GM23338 (cell line): ENCODE measurements around the gene ZEB2. TPM values are rescaled to one million over a fixed set of nuclear protein-coding genes. Genes with fewer than 3 reads are reported as not detected.
A peak's percentile ranks its signal among the peaks of the same experiment; 100 is the strongest.

Experiments
- ATAC-seq: fragments of 200-7000 bp; cut with Tn5 transposase; 3 replicates; pipeline ENCODE4 v1.9.1; 2020
- DNase-seq: peaks from one replicate; pipeline ENCODE4 v3.0.0-alpha.2; 2015; ENCODE audit warnings: low spot score
- H2AFZ ChIP-seq: fragments of 200-600 bp; sonication (generic); 2 replicates; pipeline ENCODE4 v1.8.0; 2016; ENCODE audit warnings: antibody characterized with exemption, mild to moderate bottlenecking, moderate library complexity
- H3F3A ChIP-seq: fragments of 200-600 bp; sonication (generic); replicated peaks from 2 replicates; pipeline ENCODE4 v1.8.0; 2017; ENCODE audit warnings: antibody characterized with exemption, mixed run types, low read depth
- H3K27ac ChIP-seq: fragments of 200-600 bp; sonication (generic); 2 replicates; pipeline ENCODE4 v1.6.1; 2016; ENCODE audit warnings: low read depth
- H3K27me3 ChIP-seq: fragments of 200-600 bp; sonication (generic); 2 replicates; pipeline ENCODE4 v1.8.0; 2016; ENCODE audit warnings: mild to moderate bottlenecking, mixed run types, moderate library complexity; ENCODE audit not compliant: insufficient read depth
- H3K36me3 ChIP-seq: fragments of 200-600 bp; sonication (generic); 2 replicates; pipeline ENCODE4 v1.8.0; 2016; ENCODE audit warnings: mild to moderate bottlenecking; ENCODE audit not compliant: insufficient read depth
- H3K4me1 ChIP-seq: fragments of 200-600 bp; sonication (generic); 2 replicates; pipeline ENCODE4 v1.8.0; 2016; ENCODE audit warnings: mild to moderate bottlenecking, moderate library complexity; ENCODE audit not compliant: insufficient read depth
- H3K4me2 ChIP-seq: fragments of 200-600 bp; sonication (generic); 2 replicates; pipeline ENCODE4 v1.7.1; 2017; ENCODE audit warnings: mixed run types
- H3K4me3 ChIP-seq: fragments of 200-600 bp; sonication (generic); 2 replicates; pipeline ENCODE4 v1.6.1; 2016; ENCODE audit warnings: mixed run types
- H3K79me2 ChIP-seq: fragments of 200-600 bp; sonication (generic); replicated peaks from 2 replicates; pipeline ENCODE4 v1.8.0; 2017; ENCODE audit warnings: mild to moderate bottlenecking; ENCODE audit not compliant: insufficient read depth
- H3K9me2 ChIP-seq: fragments of 200-600 bp; sonication (generic); 2 replicates; pipeline ENCODE4 v1.8.0; 2017; ENCODE audit not compliant: insufficient read depth
- H4K20me1 ChIP-seq: fragments of 200-600 bp; sonication (generic); replicated peaks from 2 replicates; pipeline ENCODE4 v1.8.0; 2017; ENCODE audit warnings: mild to moderate bottlenecking; ENCODE audit not compliant: insufficient read depth
- H3K27ac Mint-ChIP-seq: 2 replicates; pipeline ENCODE4 v1.8.0; 2020; ENCODE audit warnings: inconsistent platforms, mild to moderate bottlenecking, moderate library complexity, mixed read lengths
- H3K27me3 Mint-ChIP-seq: 3 replicates; pipeline ENCODE4 v1.8.0; 2022; ENCODE audit warnings: low read depth, mild to moderate bottlenecking, moderate library complexity, mixed read lengths, inconsistent platforms; ENCODE audit not compliant: insufficient read depth, poor library complexity
- H3K36me3 Mint-ChIP-seq: 3 replicates; pipeline ENCODE4 v1.8.0; 2021; ENCODE audit warnings: low read depth, mild to moderate bottlenecking, inconsistent platforms, moderate library complexity, mixed read lengths
- H3K4me1 Mint-ChIP-seq: 3 replicates; pipeline ENCODE4 v1.8.0; 2020; ENCODE audit warnings: mild to moderate bottlenecking, inconsistent platforms, mixed read lengths
- H3K4me3 Mint-ChIP-seq: 3 replicates; pipeline ENCODE4 v1.8.0; 2021; ENCODE audit warnings: moderate library complexity, mild to moderate bottlenecking, inconsistent platforms, mixed read lengths
- H3K9me3 Mint-ChIP-seq: 3 replicates; pipeline ENCODE4 v1.8.0; 2020; ENCODE audit warnings: moderate library complexity, mild to moderate bottlenecking, inconsistent platforms, mixed read lengths
- CREB1 ChIP-seq: fragments of 250-450 bp; sonication (Bioruptor Pico); IDR thresholded peaks from 2 replicates; pipeline ENCODE4 v1.5.0; 2020; ENCODE audit warnings: low read depth, mild to moderate bottlenecking, moderate library complexity
- EZH2 ChIP-seq: fragments of 200-600 bp; sonication (generic); IDR thresholded peaks from one replicate; pipeline ENCODE4 v1.8.0; 2017; ENCODE audit warnings: antibody characterized with exemption, mild to moderate bottlenecking, low read depth; ENCODE audit not compliant: unreplicated experiment
- EZH2phosphoT487 ChIP-seq: fragments of 200-600 bp; sonication (generic); IDR thresholded peaks from one replicate; pipeline ENCODE4 v1.8.1; 2018; ENCODE audit warnings: antibody characterized with exemption; ENCODE audit not compliant: unreplicated experiment
- JUNB ChIP-seq: IDR thresholded peaks from one replicate; pipeline ENCODE4 v1.6.1; 2016; ENCODE audit warnings: antibody characterized with exemption; ENCODE audit not compliant: unreplicated experiment
- ZNF114 ChIP-seq: fragments of 250-450 bp; sonication (Bioruptor Pico); IDR thresholded peaks from 2 replicates; pipeline ENCODE4 v1.5.0; 2020; ENCODE audit warnings: mild to moderate bottlenecking, moderate library complexity
- polyA plus RNA-seq: library from polyadenylated mRNA; unstranded; fragments of >200 nt; fragmentation: Nextera tagmentation; extraction: Ambion mirVana; gene quantifications from 2 replicates; pipeline ENCODE4 v1.2.1, GENCODE V29; 2016
- total RNA-seq: library from RNA; depleted of rRNA; stranded (reverse); fragments of >200 nt; shearing (Covaris generic); gene quantifications from 2 replicates; pipeline ENCODE4 v1.2.3, GENCODE V29; 2014
- TF ChIP-seq, protein P1 (sequence below): IDR thresholded peaks from one replicate; pipeline ENCODE4 v1.6.1; 2018; ENCODE audit warnings: antibody characterized with exemption; ENCODE audit not compliant: unreplicated experiment

ZEB2 gene
- total and polyA plus RNA-seq, 2 experiments from 2014 or later: 0.45 TPM; not detected in 1

DNA sequence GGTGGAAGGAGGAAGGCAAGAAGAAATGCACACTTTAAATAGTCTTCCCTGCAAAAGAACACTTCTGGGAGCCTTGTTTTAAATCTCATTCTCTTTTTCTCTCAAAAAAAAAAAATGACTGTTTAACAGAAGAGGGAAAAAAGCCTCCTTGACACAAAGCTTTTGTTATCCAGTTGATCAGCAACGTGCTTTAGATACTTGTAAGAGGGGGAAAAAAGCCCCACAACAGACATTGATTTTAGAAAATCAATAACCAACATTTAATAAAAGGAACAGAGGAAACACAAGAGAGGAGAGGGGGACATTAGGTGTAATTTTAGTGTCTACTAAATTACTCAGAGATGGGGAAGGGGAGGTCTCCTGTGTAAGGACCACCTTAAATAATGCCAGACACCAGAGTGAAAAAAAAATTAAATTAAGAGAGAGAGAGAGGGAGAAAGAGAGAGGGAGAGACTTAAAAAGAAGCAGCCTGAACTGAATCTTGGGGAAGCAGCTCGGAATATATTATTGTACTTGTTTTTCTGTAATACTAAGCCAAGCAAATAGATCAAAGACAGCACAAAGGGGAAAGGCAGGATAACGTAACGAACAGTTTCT is 4.7 kb downstream of the ZEB2 start:
- peaks cover 66% of the 10 kb centered on the region for H3K27me3 Mint-ChIP-seq
- Histone ChIP-seq H3K36me3 (no peaks in the 10 kb centered on the region), H4K20me1 (peaks cover 31% of the 10 kb centered on the region), H3K4me2 (peak overlapping the region; percentile 96), H3K79me2 (no peaks in the 10 kb centered on the region), H3K4me3 (peak overlapping the region; percentile 75), H3F3A (peaks cover 15% of the 10 kb centered on the region; the same call in 1 of the 2 replicates), H3K27ac (no peak overlapping the region), H3K9me2 (no peaks in the 10 kb centered on the region), H3K27me3 (peaks cover 93% of the 10 kb centered on the region), H3K4me1 (peaks cover 71% of the 10 kb centered on the region), H2AFZ (peak overlapping the region; percentile 93)
- H3K27ac Mint-ChIP-seq: no peak overlapping the region
- H3K4me3 Mint-ChIP-seq: peak overlapping the region; percentile 73
- no peaks in the 10 kb centered on the region; the same call in 2 of the 3 replicates for H3K9me3 Mint-ChIP-seq
- peaks cover 51% of the 10 kb centered on the region for H3K4me1 Mint-ChIP-seq
- H3K36me3 Mint-ChIP-seq: no peaks in the 10 kb centered on the region; the same call in 2 of the 3 replicates
- DNase-seq (no peak), ATAC-seq (no peak)
- TF ChIP-seq, protein P1, sequence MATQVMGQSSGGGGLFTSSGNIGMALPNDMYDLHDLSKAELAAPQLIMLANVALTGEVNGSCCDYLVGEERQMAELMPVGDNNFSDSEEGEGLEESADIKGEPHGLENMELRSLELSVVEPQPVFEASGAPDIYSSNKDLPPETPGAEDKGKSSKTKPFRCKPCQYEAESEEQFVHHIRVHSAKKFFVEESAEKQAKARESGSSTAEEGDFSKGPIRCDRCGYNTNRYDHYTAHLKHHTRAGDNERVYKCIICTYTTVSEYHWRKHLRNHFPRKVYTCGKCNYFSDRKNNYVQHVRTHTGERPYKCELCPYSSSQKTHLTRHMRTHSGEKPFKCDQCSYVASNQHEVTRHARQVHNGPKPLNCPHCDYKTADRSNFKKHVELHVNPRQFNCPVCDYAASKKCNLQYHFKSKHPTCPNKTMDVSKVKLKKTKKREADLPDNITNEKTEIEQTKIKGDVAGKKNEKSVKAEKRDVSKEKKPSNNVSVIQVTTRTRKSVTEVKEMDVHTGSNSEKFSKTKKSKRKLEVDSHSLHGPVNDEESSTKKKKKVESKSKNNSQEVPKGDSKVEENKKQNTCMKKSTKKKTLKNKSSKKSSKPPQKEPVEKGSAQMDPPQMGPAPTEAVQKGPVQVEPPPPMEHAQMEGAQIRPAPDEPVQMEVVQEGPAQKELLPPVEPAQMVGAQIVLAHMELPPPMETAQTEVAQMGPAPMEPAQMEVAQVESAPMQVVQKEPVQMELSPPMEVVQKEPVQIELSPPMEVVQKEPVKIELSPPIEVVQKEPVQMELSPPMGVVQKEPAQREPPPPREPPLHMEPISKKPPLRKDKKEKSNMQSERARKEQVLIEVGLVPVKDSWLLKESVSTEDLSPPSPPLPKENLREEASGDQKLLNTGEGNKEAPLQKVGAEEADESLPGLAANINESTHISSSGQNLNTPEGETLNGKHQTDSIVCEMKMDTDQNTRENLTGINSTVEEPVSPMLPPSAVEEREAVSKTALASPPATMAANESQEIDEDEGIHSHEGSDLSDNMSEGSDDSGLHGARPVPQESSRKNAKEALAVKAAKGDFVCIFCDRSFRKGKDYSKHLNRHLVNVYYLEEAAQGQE: no peak

DNA sequence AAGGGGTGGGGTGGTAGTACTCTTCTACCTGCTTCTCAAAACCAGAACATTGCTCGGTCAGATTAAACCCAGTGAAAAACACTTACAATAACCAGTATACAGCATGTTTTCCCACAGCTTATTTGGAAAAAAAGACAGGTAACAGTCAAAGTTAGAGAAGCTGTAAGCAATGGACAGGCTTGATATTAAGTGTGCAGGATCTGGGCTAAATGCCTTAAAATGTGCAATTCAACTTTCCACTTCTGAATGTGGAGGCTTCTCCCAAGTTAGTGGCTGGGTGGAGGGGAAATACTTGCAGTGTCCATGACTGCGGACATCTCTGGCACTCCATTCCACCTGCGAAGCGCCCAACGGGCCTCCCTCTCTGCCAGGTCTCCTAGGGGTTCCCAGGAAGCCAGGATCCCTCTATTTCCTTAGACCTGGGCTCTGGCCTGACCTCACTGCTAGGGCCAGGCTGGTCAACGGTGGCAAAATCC is 5.3 kb downstream of the ZEB2 start:
- H3K27ac Mint-ChIP-seq: no peak overlapping the region
- H3K4me3 Mint-ChIP-seq: peak overlapping the region; percentile 66; the same call in 1 of the 3 replicates
- peaks cover 70% of the 10 kb centered on the region for H3K4me1 ChIP-seq
- no peaks in the 10 kb centered on the region; the same call in 2 of the 3 replicates for H3K9me3 Mint-ChIP-seq
- peaks cover 12% of the 10 kb centered on the region; the same call in 1 of the 2 replicates for H3F3A ChIP-seq
- DNase-seq (peak; percentile 23), ATAC-seq (no peak)
- H3K27me3 Mint-ChIP-seq: peaks cover 70% of the 10 kb centered on the region
- H3K79me2 ChIP-seq: no peaks in the 10 kb centered on the region
- no peaks in the 10 kb centered on the region for H3K36me3 ChIP-seq
- H3K27ac ChIP-seq: no peak overlapping the region
- TF ChIP-seq CREB1 (CRISPR knock-in tag): no peak
- no peak for TF ChIP-seq EZH2phosphoT487
- TF ChIP-seq JUNB: no peak
- peak; percentile 25 for TF ChIP-seq EZH2
- no peak for TF ChIP-seq ZNF114 (CRISPR knock-in tag)
- no peaks in the 10 kb centered on the region for H3K9me2 ChIP-seq
- peaks cover 92% of the 10 kb centered on the region for H3K27me3 ChIP-seq
- H3K4me3 ChIP-seq: peak overlapping the region; percentile 75; the same call in 1 of the 2 replicates
- peak overlapping the region; percentile 96 for H3K4me2 ChIP-seq
- H3K36me3 Mint-ChIP-seq: no peaks in the 10 kb centered on the region; the same call in 2 of the 3 replicates
- H4K20me1 ChIP-seq: peaks cover 29% of the 10 kb centered on the region
- H2AFZ ChIP-seq: no peak overlapping the region
- peaks cover 53% of the 10 kb centered on the region for H3K4me1 Mint-ChIP-seq
